ENCODE measurements around the gene CRP. TPM values are rescaled to one million over a fixed set of nuclear protein-coding genes. Genes with fewer than 3 reads are reported as not detected.

CRP gene
- total and polyA plus RNA-seq, 2 of the 4 experiments (the other 2 are of a cell fraction), result not detected

DNA sequence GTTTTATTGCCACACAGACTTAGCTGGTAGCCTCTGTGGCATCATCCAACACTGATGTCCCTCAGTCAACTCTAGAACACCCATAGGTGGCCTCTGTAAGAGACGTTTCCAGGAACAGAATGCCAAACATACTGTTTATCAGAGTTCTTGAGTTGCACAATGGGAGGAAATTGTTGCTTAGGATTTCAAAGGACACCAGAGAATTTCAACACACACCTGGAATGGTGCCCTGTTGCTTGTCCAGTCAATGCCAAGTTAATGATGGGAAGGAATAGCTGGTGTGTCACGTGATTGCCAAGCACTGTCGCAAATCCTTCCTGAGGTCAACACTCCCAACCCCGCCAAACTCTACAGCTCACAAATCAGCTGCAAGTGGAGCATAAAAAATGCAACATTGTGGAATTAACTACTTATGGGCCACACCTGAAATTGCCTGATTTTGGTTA lies 37.8 kb upstream of the CRP start:
- Histone ChIP-seq H3K23ac (ENCODE audit: low read depth, low read length) (no peak overlapping the region), H3K27ac (ENCODE audit: insufficient read depth, low read length) (no peak overlapping the region), H3K4me1 (ENCODE audit: control insufficient read depth, insufficient read depth, low read length) (no peaks in the 10 kb centered on the region), H3K36me3 (ENCODE audit: control insufficient read depth, insufficient read depth, low read length) (no peaks in the 10 kb centered on the region), H3K27me3 (ENCODE audit: control insufficient read depth, insufficient read depth, low read length) (no peaks in the 10 kb centered on the region), H2AK9ac (replicated peaks; ENCODE audit: low read depth, low read length, poor library complexity) (no peak overlapping the region), H3K56ac (ENCODE audit: extremely low read depth, insufficient read depth, low read length) (no peak overlapping the region), H3K9ac (ENCODE audit: low read depth, low read length) (no peak overlapping the region), H2BK120ac (ENCODE audit: low read depth, low read length) (no peak overlapping the region), H2BK15ac (ENCODE audit: low read depth, low read length) (no peak overlapping the region), H4K91ac (ENCODE audit: insufficient read depth, low read depth, low read length) (no peak overlapping the region), H2BK20ac (ENCODE audit: low read depth, low read length) (no peak overlapping the region), H3K79me1 (ENCODE audit: low read depth in 1 of 2, low read length in 2 of 2) (no peaks in the 10 kb centered on the region), H3K9me1 (ENCODE audit: insufficient read depth, low read length) (no peaks in the 10 kb centered on the region), H3K9me3 (ENCODE audit: control insufficient read depth, insufficient read depth, low read length) (no peaks in the 10 kb centered on the region), H2BK5ac (ENCODE audit: low read depth, low read length, poor library complexity, severe bottlenecking) (no peak overlapping the region), H4K5ac (ENCODE audit: low read depth, low read length) (no peak overlapping the region), H3K4me2 (ENCODE audit: low read depth, low read length) (no peak overlapping the region), H4K20me1 (ENCODE audit: insufficient read depth, low read length) (no peaks in the 10 kb centered on the region), H2AFZ (replicated peaks; ENCODE audit: low read length, poor library complexity) (no peak overlapping the region), H3K4ac (ENCODE audit: low read depth, low read length) (no peak overlapping the region), H3K18ac (ENCODE audit: low read depth, low read length) (no peak overlapping the region), H4K8ac (ENCODE audit: low read depth in 2 of 2, low read length in 2 of 2) (no peak overlapping the region), H2AK5ac (ENCODE audit: low read depth, low read length) (no peak overlapping the region), H3K14ac (replicated peaks; ENCODE audit: low read depth, low read length) (no peak overlapping the region), H3K4me3 (ENCODE audit: insufficient read depth, low read depth, low read length) (no peak overlapping the region)
- in situ Hi-C loops (cut with MboI; ENCODE audit: low sequenced_read_pairs) (no loop called here), dilution Hi-C loops (cut with HindIII; ENCODE audit: low sequenced_read_pairs, unreplicated experiment) (no loop called here), intact Hi-C loops (cut with micrococcal nuclease) (no loop called here)
- WGBS, 2 experiments (ENCODE audit: extremely low coverage in 2 of 2, insufficient read length in 1 of 2), result no CpG with 5 or more reads among the region's 4 CpGs
- peak; percentile 4 for DNase-seq
- BruUV-seq (replicated peaks), result no TSS peak
- no peak for ATAC-seq (ENCODE audit: low read depth)
- POLR2A ChIA-PET (ENCODE audit: unreplicated experiment), result no interaction called here
- CTCF ChIA-PET, result no interaction called here
- no peak for TF ChIP-seq BHLHE40 (IDR thresholded peaks at IDR 0.05; ENCODE audit: low read depth, low read length)
- TF ChIP-seq, protein P1, sequence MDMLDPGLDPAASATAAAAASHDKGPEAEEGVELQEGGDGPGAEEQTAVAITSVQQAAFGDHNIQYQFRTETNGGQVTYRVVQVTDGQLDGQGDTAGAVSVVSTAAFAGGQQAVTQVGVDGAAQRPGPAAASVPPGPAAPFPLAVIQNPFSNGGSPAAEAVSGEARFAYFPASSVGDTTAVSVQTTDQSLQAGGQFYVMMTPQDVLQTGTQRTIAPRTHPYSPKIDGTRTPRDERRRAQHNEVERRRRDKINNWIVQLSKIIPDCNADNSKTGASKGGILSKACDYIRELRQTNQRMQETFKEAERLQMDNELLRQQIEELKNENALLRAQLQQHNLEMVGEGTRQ (IDR thresholded peaks at IDR 0.05; ENCODE audit: low read depth, low read length), result no peak
- TF ChIP-seq, protein P2, sequence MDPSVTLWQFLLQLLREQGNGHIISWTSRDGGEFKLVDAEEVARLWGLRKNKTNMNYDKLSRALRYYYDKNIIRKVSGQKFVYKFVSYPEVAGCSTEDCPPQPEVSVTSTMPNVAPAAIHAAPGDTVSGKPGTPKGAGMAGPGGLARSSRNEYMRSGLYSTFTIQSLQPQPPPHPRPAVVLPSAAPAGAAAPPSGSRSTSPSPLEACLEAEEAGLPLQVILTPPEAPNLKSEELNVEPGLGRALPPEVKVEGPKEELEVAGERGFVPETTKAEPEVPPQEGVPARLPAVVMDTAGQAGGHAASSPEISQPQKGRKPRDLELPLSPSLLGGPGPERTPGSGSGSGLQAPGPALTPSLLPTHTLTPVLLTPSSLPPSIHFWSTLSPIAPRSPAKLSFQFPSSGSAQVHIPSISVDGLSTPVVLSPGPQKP (IDR thresholded peaks at IDR 0.05; ENCODE audit: borderline replicate concordance, low read depth, low read length), result no peak
- no peak for TF ChIP-seq CHD1 (IDR thresholded peaks at IDR 0.05; ENCODE audit: low read depth, low read length)
- TF ChIP-seq, protein P3, sequence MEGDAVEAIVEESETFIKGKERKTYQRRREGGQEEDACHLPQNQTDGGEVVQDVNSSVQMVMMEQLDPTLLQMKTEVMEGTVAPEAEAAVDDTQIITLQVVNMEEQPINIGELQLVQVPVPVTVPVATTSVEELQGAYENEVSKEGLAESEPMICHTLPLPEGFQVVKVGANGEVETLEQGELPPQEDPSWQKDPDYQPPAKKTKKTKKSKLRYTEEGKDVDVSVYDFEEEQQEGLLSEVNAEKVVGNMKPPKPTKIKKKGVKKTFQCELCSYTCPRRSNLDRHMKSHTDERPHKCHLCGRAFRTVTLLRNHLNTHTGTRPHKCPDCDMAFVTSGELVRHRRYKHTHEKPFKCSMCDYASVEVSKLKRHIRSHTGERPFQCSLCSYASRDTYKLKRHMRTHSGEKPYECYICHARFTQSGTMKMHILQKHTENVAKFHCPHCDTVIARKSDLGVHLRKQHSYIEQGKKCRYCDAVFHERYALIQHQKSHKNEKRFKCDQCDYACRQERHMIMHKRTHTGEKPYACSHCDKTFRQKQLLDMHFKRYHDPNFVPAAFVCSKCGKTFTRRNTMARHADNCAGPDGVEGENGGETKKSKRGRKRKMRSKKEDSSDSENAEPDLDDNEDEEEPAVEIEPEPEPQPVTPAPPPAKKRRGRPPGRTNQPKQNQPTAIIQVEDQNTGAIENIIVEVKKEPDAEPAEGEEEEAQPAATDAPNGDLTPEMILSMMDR (conservative IDR thresholded peaks at IDR 0.05; ENCODE audit: low read depth, low read length), result no peak
- no peak for TF ChIP-seq MAFK (IDR thresholded peaks at IDR 0.05; ENCODE audit: low read depth, low read length)
- no peak for TF ChIP-seq MAZ (IDR thresholded peaks at IDR 0.05; ENCODE audit: borderline replicate concordance, low read depth, low read length)
- no peak for TF ChIP-seq POLR2A (IDR thresholded peaks at IDR 0.05; ENCODE audit: low read depth, low read length)
- no peak for TF ChIP-seq RAD21 (IDR thresholded peaks at IDR 0.05; ENCODE audit: low read length)
- TF ChIP-seq RCOR1 (IDR thresholded peaks at IDR 0.05; ENCODE audit: insufficient replicate concordance, low read length), result no peak
- no peak for TF ChIP-seq FOS (IDR thresholded peaks at IDR 0.05; ENCODE audit: low read depth, low read length)
- TF ChIP-seq RFX5 (IDR thresholded peaks at IDR 0.05; ENCODE audit: low read depth, low read length), result no peak
- TF ChIP-seq NFE2L2 (IDR thresholded peaks at IDR 0.05; ENCODE audit: low read depth, low read length), result no peak
- no peak for TF ChIP-seq SMC3 (IDR thresholded peaks at IDR 0.05; ENCODE audit: low read depth, low read length)

Measured in IMR-90 (cell line).